ENCODE measurements around the gene AZIN2. TPM values are rescaled to one million over a fixed set of nuclear protein-coding genes. Genes with fewer than 3 reads are reported as not detected.

The AZIN2 gene
- total and polyA plus RNA-seq, 2 of the 8 experiments (the other 6 are each of a cell fraction or from before 2014, with no cell fraction given): 0.22 to 0.91 TPM

DNA sequence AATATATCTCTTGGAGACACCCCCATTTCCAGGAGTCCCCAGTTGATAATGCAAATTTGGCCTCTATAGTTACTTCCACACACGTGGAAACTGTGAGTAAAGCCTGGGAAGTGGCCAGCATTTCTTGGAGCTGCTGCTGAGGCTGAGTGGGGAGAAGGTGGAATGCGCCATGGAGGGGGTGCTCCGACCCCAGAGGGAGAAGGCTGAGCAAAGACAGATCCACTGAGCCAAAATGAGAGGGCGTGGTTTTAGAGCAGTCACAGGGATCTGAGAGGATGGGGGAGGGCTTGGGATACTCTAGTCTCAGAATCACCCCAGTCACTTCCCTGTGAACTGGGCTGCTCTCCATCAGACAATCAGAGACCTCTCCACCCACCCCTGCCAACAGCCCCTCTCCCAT lies 62.2 kb downstream of the AZIN2 start:
- Histone ChIP-seq H3K23ac (ENCODE audit: insufficient read length) (no peak overlapping the region), H3K56ac (replicated peaks; ENCODE audit: insufficient read length, low read depth, low read length) (no peak overlapping the region), H3K36me3 (ENCODE audit: control insufficient read depth in 2 of 4, insufficient read depth in 4 of 4, low read length in 3 of 4) (peaks cover 0 to 5% (median 0%) of the 10 kb centered on the region in 4 experiments; a peak in 2 of 8 replicates), H3K14ac (ENCODE audit: insufficient read length) (no peak overlapping the region), H2BK5ac (ENCODE audit: low read depth, low read length) (no peak overlapping the region), H3K9me3 (ENCODE audit: insufficient read depth in 2 of 2, low read depth in 1 of 2, low read length in 1 of 2) (no peaks in the 10 kb centered on the region), H3K79me1 (ENCODE audit: low read depth, low read length) (no peaks in the 10 kb centered on the region), H4K5ac (ENCODE audit: insufficient read length, low read depth, low read length) (no peak overlapping the region), H2AFZ (ENCODE audit: low read length) (no peak overlapping the region), H3K27ac (ENCODE audit: low read depth, low read length) (no peak overlapping the region), H2AK5ac (ENCODE audit: low read depth, low read length) (no peak overlapping the region), H3K4me2 (ENCODE audit: insufficient read depth in 1 of 2, low read depth in 2 of 2, low read length in 2 of 2) (no peak overlapping the region), H3K4ac (replicated peaks; ENCODE audit: insufficient read length, low read depth, low read length) (no peak overlapping the region), H4K91ac (replicated peaks; ENCODE audit: insufficient read length, low read length) (no peak overlapping the region), H4K20me1 (replicated peaks in 1 of 2; ENCODE audit: control insufficient read depth in 1 of 2, insufficient read depth in 2 of 2, low read length in 2 of 2) (peaks cover 0 to 2% of the 10 kb centered on the region in 2 experiments), H3K23me2 (ENCODE audit: low read depth, low read length) (no peaks in the 10 kb centered on the region; the same call in 1 of the 2 replicates), H3K79me2 (ENCODE audit: control insufficient read depth in 1 of 2, insufficient read depth in 2 of 2, low read length in 2 of 2) (no peaks in the 10 kb centered on the region), H3K9ac (replicated peaks in 1 of 4; ENCODE audit: extremely low read depth in 1 of 4, low read depth in 3 of 4, low read length in 3 of 4) (no peak overlapping the region), H2BK12ac (ENCODE audit: low read depth, low read length) (no peak overlapping the region), H3K18ac (ENCODE audit: extremely low read depth, low read length) (no peak overlapping the region), H2BK15ac (ENCODE audit: low read length) (no peak overlapping the region), H3K4me1 (replicated peaks in 1 of 4; ENCODE audit: control insufficient read depth in 3 of 4, insufficient read depth in 4 of 4, low read length in 3 of 4) (peaks cover 6 to 21% (median 9%) of the 10 kb centered on the region in 4 experiments), H3K4me3 (ENCODE audit: extremely low read depth in 1 of 4, insufficient read depth in 2 of 4, low read depth in 3 of 4, low read length in 4 of 4) (no peak overlapping the region), H4K8ac (ENCODE audit: extremely low read depth, insufficient read depth, low read length) (no peak overlapping the region), H2BK20ac (ENCODE audit: low read length) (no peak overlapping the region), H2BK120ac (replicated peaks; ENCODE audit: low read depth, low read length) (no peak overlapping the region), H3K27me3 (replicated peaks in 1 of 4; ENCODE audit: control insufficient read depth in 3 of 4, extremely low read depth in 1 of 4, insufficient read depth in 3 of 4, low read length in 3 of 4) (no peaks in the 10 kb centered on the region)
- 87% methylated on average over 4 of the region's 4 CpGs; no CpG with 5 or more reads in 1 of the 2 experiments for WGBS, 2 experiments (ENCODE audit: extremely low coverage in 1 of 2, insufficient coverage in 1 of 2, insufficient read length in 1 of 2, insufficient replicate concordance in 2 of 2, low coverage in 1 of 2, low lambda C conversion rate in 2 of 2, missing lambda C conversion rate in 1 of 2)
- DNase-seq (ENCODE audit: low read depth in 1 of 2, low spot score in 2 of 2) (no peak), FAIRE-seq (no peak)
- ChIA-PET POLR2A (ENCODE audit: partially characterized antibody) (interaction anchor here (2.0 to 4.0 kb wide), 2 partner anchors 8 to 19 kb away, joined by 7 to 23 read pairs; no protein-coding TSS in a partner anchor), CTCF (ENCODE audit: partially characterized antibody) (interaction anchor here (1.2 to 2.3 kb wide), 3 partner anchors 16 to 41 kb away, joined by 4 to 7 read pairs (median 4); no protein-coding TSS in a partner anchor)
- no peak for TF ChIP-seq POU5F1 (IDR thresholded peaks at IDR 0.05; ENCODE audit: low read depth, low read length)
- TF ChIP-seq CEBPB (IDR thresholded peaks at IDR 0.05; ENCODE audit: low read depth, low read length): no peak
- no peak for TF ChIP-seq EZH2 (IDR thresholded peaks at IDR 0.05; ENCODE audit: low read depth, low read length, severe bottlenecking)
- no peak for TF ChIP-seq TAF1 (IDR thresholded peaks at IDR 0.05; ENCODE audit: low read depth, low read length)
- TF ChIP-seq, protein P1, sequence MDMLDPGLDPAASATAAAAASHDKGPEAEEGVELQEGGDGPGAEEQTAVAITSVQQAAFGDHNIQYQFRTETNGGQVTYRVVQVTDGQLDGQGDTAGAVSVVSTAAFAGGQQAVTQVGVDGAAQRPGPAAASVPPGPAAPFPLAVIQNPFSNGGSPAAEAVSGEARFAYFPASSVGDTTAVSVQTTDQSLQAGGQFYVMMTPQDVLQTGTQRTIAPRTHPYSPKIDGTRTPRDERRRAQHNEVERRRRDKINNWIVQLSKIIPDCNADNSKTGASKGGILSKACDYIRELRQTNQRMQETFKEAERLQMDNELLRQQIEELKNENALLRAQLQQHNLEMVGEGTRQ (IDR thresholded peaks at IDR 0.05; ENCODE audit: low read length): no peak
- no peak for TF ChIP-seq JUN (IDR thresholded peaks at IDR 0.05; ENCODE audit: low read depth, low read length)
- TF ChIP-seq CBX5 (IDR thresholded peaks at IDR 0.05; ENCODE audit: low read depth, low read length): no peak
- no peak for TF ChIP-seq SP1 (IDR thresholded peaks at IDR 0.05; ENCODE audit: low read depth, low read length)
- no peak for TF ChIP-seq KDM1A (IDR thresholded peaks at IDR 0.05; ENCODE audit: borderline replicate concordance, low read length)
- TF ChIP-seq RBBP5 (IDR thresholded peaks at IDR 0.05; ENCODE audit: borderline replicate concordance, low read depth, low read length): no peak
- TF ChIP-seq BACH1 (IDR thresholded peaks at IDR 0.05; ENCODE audit: low read length): no peak
- TF ChIP-seq ASH2L (IDR thresholded peaks at IDR 0.05; ENCODE audit: low read length): no peak

All from H1 (cell line).